ENCODE data around the gene ZDHHC24. TPM values are rescaled to one million over a fixed set of nuclear protein-coding genes. Genes with fewer than 3 reads are reported as not detected.

ZDHHC24 gene
- polyA plus RNA-seq, 12 donors, result 2.9 to 8.1 (median 4.9) TPM; not detected in 1

GRCh38 chr11:66497206-66497605, 48.6 kb downstream of the ZDHHC24 start:
- DNase-seq, result no peak

GRCh38 chr11:66495401-66495854, 50.4 kb downstream of the ZDHHC24 start:
- no peak for DNase-seq

GRCh38 chr11:66494935-66495334, 50.9 kb downstream of the ZDHHC24 start:
- DNase-seq, result no peak

GRCh38 chr11:66494458-66494857, 51.4 kb downstream of the ZDHHC24 start:
- no peak for DNase-seq

- no peak for DNase-seq
Observed at GRCh38 chr11:66493130-66493529, 52.7 kb downstream of the ZDHHC24 start.

GRCh38 chr11:66492161-66492865, 53.5 kb downstream of the ZDHHC24 start:
- no peak for DNase-seq

- DNase-seq, result no peak
Observed at GRCh38 chr11:66491315-66491935, 54.4 kb downstream of the ZDHHC24 start.

GRCh38 chr11:66489636-66490035, 56.2 kb downstream of the ZDHHC24 start:
- DNase-seq, result no peak

GRCh38 chr11:66488957-66489356, 56.9 kb downstream of the ZDHHC24 start:
- no peak for DNase-seq

GRCh38 chr11:66484806-66485380, 61.0 kb downstream of the ZDHHC24 start:
- DNase-seq, result no peak

GRCh38 chr11:66480117-66480938, 65.5 kb downstream of the ZDHHC24 start, which contains the start of gene DPP3:
Gene DPP3 (plus strand): TSS chr11:66480434. CDS start chr11:66482201, 1,767 bp downstream.
- DNase-seq, result peak; percentile 97

GRCh38 chr11:66479394-66480116, 66.3 kb downstream of the ZDHHC24 start:
- peak; percentile 35 for DNase-seq

- DNase-seq, result no peak
Observed at GRCh38 chr11:66478729-66479393, 67.0 kb downstream of the ZDHHC24 start.

- no peak for DNase-seq
Observed at GRCh38 chr11:66477263-66478201, 68.3 kb downstream of the ZDHHC24 start.

GRCh38 chr11:66476841-66477251, 69.0 kb downstream of the ZDHHC24 start:
- no peak for DNase-seq

GRCh38 chr11:66476173-66476840, 69.5 kb downstream of the ZDHHC24 start:
- DNase-seq, result no peak

GRCh38 chr11:66475349-66476172, 70.3 kb downstream of the ZDHHC24 start:
- no peak for DNase-seq
